Prostate gland (tissue), 2 donors: Measurements from ENCODE around the gene DIS3L2. TPM values are rescaled to one million over a fixed set of nuclear protein-coding genes. Genes with fewer than 3 reads are reported as not detected.

Experiments used
- DNase-seq: peaks from one replicate; pipeline ENCODE4 v3.0.0-alpha.2; 2019; ENCODE audit warnings: low spot score
- H3K27ac ChIP-seq, 2 donors: fragments of 200-600 bp; sonication (generic); 2 replicates each; pipeline ENCODE4 v1.5.1; 2017 to 2019
- H3K27me3 ChIP-seq: fragments of 200-600 bp; sonication (generic); replicated peaks from 2 replicates; pipeline ENCODE4 v1.5.1; 2019; ENCODE audit not compliant: insufficient read depth
- H3K36me3 ChIP-seq, 2 donors: fragments of 200-600 bp; sonication (generic); 1 replicate in 1 of 2; 2 replicates in 1 of 2; pipeline versions ENCODE4 v1.5.1 to v1.8.1; 2017 to 2019
- H3K4me1 ChIP-seq: fragments of 200-600 bp; sonication (generic); replicated peaks from 2 replicates; pipeline ENCODE4 v1.5.1; 2019
- H3K4me3 ChIP-seq, 2 donors: fragments of 200-600 bp; sonication (generic); 2 replicates each; pipeline ENCODE4 v1.5.1; 2017 to 2019
- H3K9me3 ChIP-seq: fragments of 200-600 bp; sonication (generic); 2 replicates; pipeline ENCODE4 v1.5.1; 2017
- POLR2A ChIP-seq: fragments of 450-650 bp; IDR thresholded peaks from one replicate; pipeline ENCODE4 v1.6.1; 2016; ENCODE audit warnings: antibody characterized with exemption, mild to moderate bottlenecking
- POLR2AphosphoS5 ChIP-seq: sonication (generic); formaldehyde crosslinking; IDR thresholded peaks from one replicate; pipeline ENCODE4 v1.6.1; 2017; ENCODE audit warnings: antibody characterized with exemption
- WGBS: methylation state at CpG from one replicate; pipeline ENCODE4 v1.1.5; 2018; 5-methylcytosine and 5-hydroxymethylcytosine counted together
- intact Hi-C: fragments of 100-400 bp; cut with DNase I; formaldehyde crosslinking; loops from one replicate; pipeline ENCODE4 v1.14.2; 2022
- total RNA-seq, 2 donors: library from RNA; depleted of rRNA; stranded (reverse); fragments of >200 nt; gene quantifications; one replicate each; pipeline ENCODE4 v1.1.0, GENCODE V29; 2016
- TF ChIP-seq, protein P1 (sequence below), 4 experiments: fragments of 200-600 bp in 2 of 4; fragments of 450-650 bp in 2 of 4; sonication (generic) in 2 of 4; IDR thresholded peaks; 1 replicate in 3 of 4; 2 replicates in 1 of 4; pipeline ENCODE4 v1.5.1; 2016 to 2019; ENCODE audit warnings: antibody characterized with exemption in 4 of 4, mild to moderate bottlenecking in 2 of 4, moderate library complexity in 2 of 4

DIS3L2 gene
- total RNA-seq, 2 donors from 2014 or later = 30.1 to 71.3 TPM

DNA sequence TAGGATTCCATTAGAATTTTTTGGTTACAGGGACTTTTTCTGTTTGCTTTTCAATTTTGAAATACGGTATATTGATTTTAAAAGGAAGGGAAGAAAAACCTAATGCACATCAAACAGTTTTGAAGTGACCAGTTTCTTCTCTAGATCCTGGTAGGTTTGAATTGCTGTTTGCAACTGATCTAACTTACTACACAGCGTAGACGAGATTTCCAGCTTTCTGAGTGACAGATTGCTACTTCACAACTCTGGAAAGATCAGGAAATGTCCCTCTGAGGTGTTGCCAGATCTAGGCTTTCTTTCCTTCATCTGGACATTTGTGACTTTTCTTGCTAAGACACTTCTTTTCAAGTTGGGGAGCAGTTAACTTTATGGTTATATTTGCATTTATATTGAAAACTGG, 112.2 kb downstream of the DIS3L2 start:
- no peak overlapping the region for H3K4me3 ChIP-seq
- intact Hi-C loops = no loop called here
- TF ChIP-seq POLR2AphosphoS5 (no peak), POLR2A (no peak)
- TF ChIP-seq, protein P1, sequence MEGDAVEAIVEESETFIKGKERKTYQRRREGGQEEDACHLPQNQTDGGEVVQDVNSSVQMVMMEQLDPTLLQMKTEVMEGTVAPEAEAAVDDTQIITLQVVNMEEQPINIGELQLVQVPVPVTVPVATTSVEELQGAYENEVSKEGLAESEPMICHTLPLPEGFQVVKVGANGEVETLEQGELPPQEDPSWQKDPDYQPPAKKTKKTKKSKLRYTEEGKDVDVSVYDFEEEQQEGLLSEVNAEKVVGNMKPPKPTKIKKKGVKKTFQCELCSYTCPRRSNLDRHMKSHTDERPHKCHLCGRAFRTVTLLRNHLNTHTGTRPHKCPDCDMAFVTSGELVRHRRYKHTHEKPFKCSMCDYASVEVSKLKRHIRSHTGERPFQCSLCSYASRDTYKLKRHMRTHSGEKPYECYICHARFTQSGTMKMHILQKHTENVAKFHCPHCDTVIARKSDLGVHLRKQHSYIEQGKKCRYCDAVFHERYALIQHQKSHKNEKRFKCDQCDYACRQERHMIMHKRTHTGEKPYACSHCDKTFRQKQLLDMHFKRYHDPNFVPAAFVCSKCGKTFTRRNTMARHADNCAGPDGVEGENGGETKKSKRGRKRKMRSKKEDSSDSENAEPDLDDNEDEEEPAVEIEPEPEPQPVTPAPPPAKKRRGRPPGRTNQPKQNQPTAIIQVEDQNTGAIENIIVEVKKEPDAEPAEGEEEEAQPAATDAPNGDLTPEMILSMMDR (IDR thresholded peaks at IDR 0.05) = no peak
- 57% methylated on average over 3 of the region's 3 CpGs for WGBS
- H3K27me3 ChIP-seq = no peaks in the 10 kb centered on the region
- no peak overlapping the region for H3K27ac ChIP-seq
- no peaks in the 10 kb centered on the region for H3K4me1 ChIP-seq
- no peak for DNase-seq
- H3K36me3 ChIP-seq = no peaks in the 10 kb centered on the region
- no peaks in the 10 kb centered on the region for H3K9me3 ChIP-seq

DNA sequence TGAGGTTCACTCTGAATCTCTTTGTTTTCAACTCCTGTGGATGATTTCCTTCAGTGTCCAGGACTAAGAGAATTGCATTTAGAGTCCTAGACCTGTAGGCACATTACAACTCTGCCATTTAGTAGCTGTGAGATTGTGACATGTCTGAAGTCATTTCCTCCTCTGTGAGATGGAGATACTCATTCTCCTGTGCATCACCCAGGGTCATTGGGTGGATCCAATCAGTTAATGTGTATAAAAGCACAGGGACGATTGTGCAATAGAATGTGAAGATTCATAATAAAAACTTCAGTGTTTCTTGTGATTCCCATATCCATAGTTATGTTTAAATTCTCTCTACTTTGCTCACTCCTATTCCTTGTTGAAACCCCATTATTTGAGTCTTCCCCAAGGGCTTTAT, 113.6 kb downstream of the DIS3L2 start:
- Histone ChIP-seq H3K27ac (no peak overlapping the region), H3K27me3 (no peaks in the 10 kb centered on the region), H3K4me1 (no peaks in the 10 kb centered on the region), H3K4me3 (no peak overlapping the region), H3K9me3 (no peaks in the 10 kb centered on the region), H3K36me3 (no peaks in the 10 kb centered on the region)
- DNase-seq = no peak
- intact Hi-C loops = no loop called here
- TF ChIP-seq, protein P1 (IDR thresholded peaks at IDR 0.05) = no peak
- no peak for TF ChIP-seq POLR2AphosphoS5
- no peak for TF ChIP-seq POLR2A
- WGBS = 75% methylated on average over 1 of the region's 1 CpG

DNA sequence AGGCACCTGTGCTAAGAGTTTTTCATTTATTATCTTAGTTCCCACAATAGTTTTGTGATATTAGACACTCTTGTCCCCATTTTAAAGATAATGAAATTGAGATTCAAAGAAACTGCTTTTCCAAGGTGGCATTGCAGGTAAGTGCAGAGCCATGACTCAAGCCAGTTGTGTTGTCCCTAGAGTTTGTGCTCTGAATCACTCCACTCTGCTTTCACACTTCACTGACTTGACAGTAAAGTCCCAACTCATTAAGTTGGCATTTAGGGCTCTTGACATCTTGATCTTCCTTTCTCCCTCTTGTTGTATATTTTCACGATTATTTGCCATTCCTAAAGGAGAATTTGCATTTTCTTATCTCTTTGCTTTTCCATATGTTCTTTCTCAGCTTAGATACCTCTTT, 114.3 kb downstream of the DIS3L2 start:
- no peak overlapping the region for H3K4me3 ChIP-seq
- H3K9me3 ChIP-seq = no peaks in the 10 kb centered on the region
- no peak overlapping the region for H3K27ac ChIP-seq
- TF ChIP-seq POLR2A (no peak), POLR2AphosphoS5 (no peak)
- TF ChIP-seq, protein P1 (IDR thresholded peaks at IDR 0.05) = no peak
- no peaks in the 10 kb centered on the region for H3K4me1 ChIP-seq
- 97% methylated on average over 1 of the region's 1 CpG for WGBS
- H3K36me3 ChIP-seq = no peaks in the 10 kb centered on the region
- H3K27me3 ChIP-seq = no peaks in the 10 kb centered on the region
- intact Hi-C loops = no loop called here
- DNase-seq = no peak

DNA sequence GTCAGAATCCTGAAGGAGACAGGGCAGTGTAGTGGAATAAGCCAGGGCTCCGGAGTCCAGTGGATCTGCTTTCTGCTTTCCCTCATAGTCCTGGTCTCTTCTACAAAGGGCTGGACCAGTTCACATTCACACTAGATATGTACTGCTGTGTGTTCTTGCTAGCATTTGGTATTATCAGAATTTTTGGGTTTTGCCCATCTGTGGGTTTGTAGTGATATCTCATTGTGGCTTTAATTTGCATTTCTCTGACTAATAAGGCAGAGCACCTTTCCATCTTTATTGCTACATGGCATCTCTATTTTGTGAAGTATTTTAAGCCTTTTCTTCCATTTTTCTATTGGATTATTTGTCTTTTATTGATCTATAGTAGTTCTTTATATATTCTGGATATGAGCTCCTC, 114.8 kb downstream of the DIS3L2 start:
- DNase-seq = no peak
- 100% methylated on average over 1 of the region's 1 CpG for WGBS
- no peak overlapping the region for H3K4me3 ChIP-seq
- no peaks in the 10 kb centered on the region for H3K27me3 ChIP-seq
- no peak for TF ChIP-seq POLR2AphosphoS5
- no peak for TF ChIP-seq POLR2A
- TF ChIP-seq, protein P1 (IDR thresholded peaks at IDR 0.05) = no peak
- no peak overlapping the region for H3K27ac ChIP-seq
- H3K36me3 ChIP-seq = no peaks in the 10 kb centered on the region
- intact Hi-C loops = no loop called here
- no peaks in the 10 kb centered on the region for H3K4me1 ChIP-seq
- no peaks in the 10 kb centered on the region for H3K9me3 ChIP-seq

DNA sequence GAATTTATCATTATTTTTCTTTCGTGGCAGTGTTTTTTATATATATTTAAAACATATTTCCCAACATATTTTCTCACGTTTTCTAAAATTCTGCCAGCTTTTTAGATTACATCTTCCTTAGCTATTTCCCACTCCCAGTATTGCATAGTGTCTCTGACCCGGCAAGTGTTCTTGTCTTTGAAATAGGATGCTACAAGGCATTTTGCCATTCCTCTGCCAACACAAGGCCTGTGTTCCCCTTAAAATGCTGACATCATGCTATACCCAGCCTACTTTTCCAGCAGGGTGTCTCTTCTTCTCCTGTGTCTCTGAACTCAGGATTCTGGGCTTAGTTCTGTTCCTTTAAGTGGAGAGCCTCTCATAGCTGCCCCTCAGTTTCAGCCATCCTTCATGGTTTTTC, 115.2 kb downstream of the DIS3L2 start:
- H3K36me3 ChIP-seq = no peaks in the 10 kb centered on the region
- intact Hi-C loops = no loop called here
- no peak overlapping the region for H3K27ac ChIP-seq
- no peaks in the 10 kb centered on the region for H3K27me3 ChIP-seq
- TF ChIP-seq POLR2AphosphoS5 (no peak), POLR2A (no peak)
- TF ChIP-seq, protein P1 (IDR thresholded peaks at IDR 0.05) = no peak
- no peak overlapping the region for H3K4me3 ChIP-seq
- WGBS = 57% methylated on average over 3 of the region's 3 CpGs
- DNase-seq = no peak
- H3K4me1 ChIP-seq = no peaks in the 10 kb centered on the region
- H3K9me3 ChIP-seq = no peaks in the 10 kb centered on the region
